CD4-positive, alpha-beta T cell treated with Interleukin-12 subunit alpha and Interleukin-12 subunit beta, for 1 hour (primary cell): ENCODE measurements around the gene OR5K4.
"Not testable (repeated sequence)": the region's sequence is repeated elsewhere in the genome, so short reads cannot be mapped to it uniquely, and the experiment has no call there.

ENCODE experiments used
- DNase-seq: peaks from one replicate; pipeline ENCODE4 v3.0.0-alpha.2; 2020

OR5K4 gene

DNA sequence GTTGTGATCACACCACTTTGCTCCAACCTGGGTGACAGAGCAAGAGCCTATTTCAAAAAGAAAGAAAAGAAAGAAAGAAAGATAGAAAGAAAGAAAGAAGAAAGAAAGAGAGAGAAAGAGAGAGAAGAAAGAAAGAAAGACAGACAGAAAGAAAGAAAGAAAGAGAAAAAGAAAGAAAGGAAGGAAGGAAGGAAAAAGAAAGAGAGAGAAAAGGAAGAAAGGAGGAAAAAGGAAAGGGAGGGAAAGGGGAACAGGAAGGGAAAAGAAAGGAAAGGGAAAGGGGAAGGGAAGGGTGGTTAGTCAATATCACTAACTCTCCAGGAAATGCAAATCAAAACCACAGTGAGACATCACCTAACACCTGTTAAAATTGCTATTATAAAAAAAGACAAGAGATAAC, 18.2 kb downstream of the OR5K4 start:
- no peak for DNase-seq

DNA sequence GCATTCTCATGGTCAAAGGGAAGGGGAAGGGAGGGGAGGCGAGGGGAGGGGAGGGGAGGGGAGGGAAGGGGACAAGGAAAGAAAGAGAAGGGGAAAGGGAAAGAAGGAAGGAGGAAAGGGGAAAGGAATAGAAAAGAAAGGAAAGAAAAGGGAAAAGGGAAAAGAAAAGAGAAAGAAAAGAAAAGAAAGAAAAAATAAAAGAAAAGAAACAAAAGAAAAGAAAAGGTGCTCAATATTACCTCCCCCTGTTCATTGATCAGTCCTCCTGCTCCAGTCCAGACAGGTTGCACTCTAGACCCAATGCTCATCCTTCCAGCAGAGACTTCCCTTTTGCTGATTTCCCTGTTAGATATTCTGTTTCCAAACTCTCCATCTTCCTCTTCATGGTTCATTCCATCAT, 18.8 kb downstream of the OR5K4 start:
- DNase-seq = no peak

DNA sequence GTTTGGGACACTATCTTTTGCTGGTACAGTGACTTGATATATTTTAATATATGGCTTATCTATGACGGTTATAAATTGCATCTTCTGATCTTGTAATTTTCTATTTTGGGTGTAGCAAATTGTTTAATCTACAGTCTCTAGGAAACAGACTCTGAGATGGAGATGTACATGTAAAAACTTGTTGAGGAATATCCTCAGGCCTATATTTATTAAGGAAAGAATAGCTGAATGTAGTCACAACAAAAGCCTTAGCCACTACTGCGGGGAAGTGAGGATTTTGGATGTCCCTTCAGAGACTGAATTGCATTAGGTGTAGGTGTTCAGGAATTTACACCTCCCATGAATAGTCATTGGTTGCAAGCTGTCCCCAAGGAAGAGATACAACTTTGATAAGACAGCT, 23.0 kb downstream of the OR5K4 start:
- DNase-seq = no peak

DNA sequence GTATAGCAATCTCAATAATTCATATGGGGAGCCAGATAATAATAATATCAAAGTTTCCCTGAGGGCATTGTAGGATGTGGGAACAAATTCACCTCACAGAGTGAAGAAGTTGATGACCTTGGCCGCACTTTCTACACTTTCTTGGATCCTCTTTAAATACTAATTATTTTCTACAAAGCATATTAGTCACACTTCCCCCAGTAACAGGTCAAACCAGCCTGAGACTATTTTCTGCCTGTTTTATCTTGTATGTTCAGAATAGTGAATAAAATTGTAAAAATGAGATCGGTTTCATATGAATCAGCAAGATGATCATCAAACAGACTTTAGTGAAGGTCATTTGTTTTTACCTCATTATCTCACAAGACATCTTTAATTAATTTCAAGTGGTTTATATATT, 34.5 kb downstream of the OR5K4 start:
- DNase-seq = no peak

DNA sequence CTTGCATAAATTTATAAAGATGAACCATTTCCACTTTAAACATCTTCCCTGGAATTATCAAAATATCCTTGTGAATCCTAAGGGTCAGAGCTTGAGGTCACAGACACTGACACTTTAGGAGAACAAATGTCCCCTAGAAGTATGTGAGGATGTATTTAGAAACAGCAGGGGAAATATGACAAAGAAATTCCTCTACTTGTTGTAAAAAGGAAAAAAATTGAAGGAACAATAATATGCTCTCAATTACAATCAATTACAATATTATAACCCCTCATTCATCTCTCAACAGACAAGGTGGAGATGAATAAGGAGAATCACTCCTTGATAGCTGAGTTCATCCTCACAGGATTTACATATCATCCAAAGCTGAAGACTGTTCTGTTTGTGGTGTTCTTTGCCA, 36.7 kb downstream of the OR5K4 start, which contains the start of gene OR5K3:
Gene OR5K3 (plus strand): TSS at position 301 of the 400 bp plus-strand sequence. CDS start 0 bp downstream, at position 301.
- DNase-seq = no peak

DNA sequence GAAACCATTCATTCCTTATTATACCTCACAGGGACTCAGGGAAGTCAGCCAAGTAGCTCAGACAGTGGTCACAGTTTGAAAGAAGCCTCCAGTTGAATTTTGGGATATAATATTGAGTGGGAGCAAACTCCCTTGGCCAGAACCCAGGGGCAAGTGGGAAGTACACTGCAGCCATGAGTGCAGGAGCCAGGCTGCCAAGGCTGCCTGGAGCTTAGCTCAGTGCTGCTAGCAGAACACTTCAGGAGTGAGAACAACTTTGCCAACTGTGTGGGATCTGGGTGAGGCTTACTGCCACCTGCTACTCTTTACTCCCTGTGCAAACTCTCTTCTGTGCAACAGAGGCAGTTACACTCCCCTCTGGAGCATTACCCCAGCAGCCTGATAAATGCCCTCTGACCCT, 41.4 kb downstream of the OR5K4 start:
- no peak for DNase-seq

DNA sequence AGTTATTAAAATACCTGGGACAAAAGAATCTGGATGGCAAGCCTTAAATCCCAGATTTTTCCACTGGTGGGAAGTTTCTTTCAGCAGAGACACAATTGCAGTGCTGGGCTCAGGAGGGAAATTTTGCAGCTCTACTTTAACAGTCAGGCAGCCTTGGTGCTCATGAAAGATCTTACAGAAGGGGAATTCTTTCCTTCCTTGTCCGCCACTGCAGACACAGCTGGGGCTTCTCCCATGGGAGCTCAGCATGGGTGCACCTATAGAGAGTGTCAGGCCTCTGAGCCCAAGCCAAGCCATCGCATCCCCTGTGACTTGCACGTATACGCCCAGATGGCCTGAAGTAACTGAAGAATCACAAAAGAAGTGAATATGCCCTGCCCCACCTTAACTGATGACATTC, 42.8 kb downstream of the OR5K4 start:
- not testable (repeated sequence) for DNase-seq

DNA sequence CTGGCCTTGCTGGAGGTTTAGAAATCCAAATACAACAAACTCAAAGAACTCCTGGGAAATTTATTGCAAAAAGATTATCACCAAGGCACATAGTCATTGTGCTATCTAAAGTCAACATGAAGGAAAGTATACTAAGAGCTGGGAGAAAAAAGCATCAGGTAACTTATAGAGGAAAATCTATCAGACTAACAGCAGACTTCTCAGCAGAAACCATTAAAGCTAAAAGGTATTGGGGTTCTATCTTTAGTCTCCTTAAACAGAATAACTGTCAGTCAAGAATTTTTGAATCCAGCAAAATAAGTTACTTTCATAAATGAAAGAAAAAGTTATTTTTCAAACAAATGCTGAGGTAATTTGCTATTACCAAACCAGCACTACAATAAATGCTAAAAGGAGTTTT, 44.9 kb downstream of the OR5K4 start:
- no peak for DNase-seq

DNA sequence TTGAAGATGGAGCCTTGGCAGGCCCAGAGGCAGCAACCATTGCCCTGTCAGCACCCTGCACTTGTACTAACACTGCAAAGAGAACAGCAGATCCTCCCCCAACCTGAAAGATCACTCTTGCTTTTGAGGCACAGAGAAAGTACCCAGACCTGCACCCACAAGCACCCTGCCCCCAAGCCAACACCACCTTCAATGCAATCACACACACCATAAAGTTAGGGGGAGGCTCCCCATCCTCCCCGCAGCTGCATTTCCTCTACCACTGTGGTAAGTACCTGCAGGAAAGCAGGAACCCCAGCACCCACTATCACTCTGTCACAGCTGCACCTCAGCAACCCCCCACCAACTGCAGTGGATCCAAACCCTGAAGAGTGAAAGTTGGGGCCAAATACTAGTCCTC, 48.9 kb downstream of the OR5K4 start:
- no peak for DNase-seq

DNA sequence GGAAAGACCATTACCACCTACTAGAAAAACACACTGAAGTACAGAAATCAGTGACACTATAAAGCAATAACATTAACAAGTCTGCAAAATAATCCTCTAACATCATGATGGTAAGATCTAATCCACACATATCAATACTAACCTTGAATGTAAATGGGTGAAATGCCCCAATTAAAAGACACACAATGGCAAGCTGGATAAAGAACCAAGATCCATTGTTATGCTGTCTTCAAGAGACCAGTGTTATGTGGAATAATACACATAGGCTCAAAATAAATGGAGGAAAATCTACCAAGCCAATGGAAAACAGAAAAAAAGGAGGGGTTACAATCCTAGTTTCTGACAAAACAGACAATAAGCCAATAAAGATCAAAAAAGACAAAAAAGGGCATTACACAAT, 50.4 kb downstream of the OR5K4 start:
- no peak for DNase-seq
